Keratinocyte (primary cell): ENCODE measurements around the gene NVL.

Experiments used
- CTCF ChIP-seq, 3 experiments: IDR thresholded peaks in 1 of 3; conservative IDR thresholded peaks in 1 of 3; optimal IDR thresholded peaks in 1 of 3; 2 replicates in 2 of 3; 3 replicates in 1 of 3; pipeline versions ENCODE3 to v1.5.1; 2011; ENCODE audit warnings: low read length in 3 of 3, mild to moderate bottlenecking in 3 of 3, moderate library complexity in 2 of 3, control low read depth in 1 of 3, inconsistent platforms in 1 of 3; ENCODE audit not compliant: insufficient read depth in 2 of 3; ENCODE audit errors: extremely low read depth in 1 of 3
- EZH2 ChIP-seq: IDR thresholded peaks from one replicate; pipeline ENCODE4 v1.6.1; 2012; ENCODE audit warnings: inconsistent platforms, mild to moderate bottlenecking, low read length, moderate library complexity

GRCh38 chr1:224304767-224305166, 25.2 kb downstream of the NVL start:
- TF ChIP-seq CTCF (optimal IDR thresholded peaks at IDR 0.05 in 1 of 3, IDR thresholded peaks at IDR 0.05 in 1 of 3, conservative IDR thresholded peaks at IDR 0.05 in 1 of 3; ENCODE audit: extremely low read depth in 1 of 3, insufficient read depth in 2 of 3, low read length in 3 of 3): no peak
- no peak for TF ChIP-seq EZH2
